ENCODE data around the gene SPSB3. TPM values are rescaled to one million over a fixed set of nuclear protein-coding genes. Genes with fewer than 3 reads are reported as not detected.

Gene SPSB3
- total and polyA plus RNA-seq, 2 of the 13 experiments (the other 11 are each of a cell fraction or from before 2014, with no cell fraction given), result 13.2 to 21.9 TPM

DNA sequence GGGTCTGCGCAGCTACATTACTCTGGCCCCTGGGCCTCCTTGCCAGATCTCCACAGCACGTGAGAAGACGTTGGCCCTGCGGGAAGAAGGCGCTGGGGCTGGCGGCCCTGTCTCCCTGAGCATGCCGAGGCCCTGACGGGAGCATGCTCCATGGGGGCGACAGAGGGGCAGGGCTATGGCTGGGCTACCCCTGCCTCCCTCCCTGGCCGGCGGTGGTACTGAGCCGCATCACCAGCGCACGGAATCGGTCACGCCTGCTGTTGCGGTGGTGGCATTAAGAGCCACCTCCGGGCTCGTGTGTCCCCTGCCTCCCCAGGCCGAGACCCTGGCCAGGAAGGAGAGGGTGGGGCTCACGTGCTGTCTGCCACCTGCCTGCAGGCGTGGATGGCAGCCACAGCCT, 48.2 kb downstream of the SPSB3 start (continued):
- TF ChIP-seq ZNF318 (CRISPR knock-in tag; IDR thresholded peaks at IDR 0.05) (no peak), PRDM15 (CRISPR knock-in tag; IDR thresholded peaks at IDR 0.05) (no peak), DNMT1 (CRISPR knock-in tag; IDR thresholded peaks at IDR 0.05) (no peak), PLRG1 (conservative IDR thresholded peaks at IDR 0.05) (no peak), ZNF251 (CRISPR knock-in tag; IDR thresholded peaks at IDR 0.05) (no peak), SNAPC5 (CRISPR knock-in tag; IDR thresholded peaks at IDR 0.05; ENCODE audit: borderline replicate concordance) (no peak), DPF2 (CRISPR knock-in tag; IDR thresholded peaks at IDR 0.05; ENCODE audit: borderline replicate concordance, low read depth) (no peak), RERE (CRISPR knock-in tag; IDR thresholded peaks at IDR 0.05; ENCODE audit: low read depth) (no peak)
- TF ChIP-seq, protein P1, sequence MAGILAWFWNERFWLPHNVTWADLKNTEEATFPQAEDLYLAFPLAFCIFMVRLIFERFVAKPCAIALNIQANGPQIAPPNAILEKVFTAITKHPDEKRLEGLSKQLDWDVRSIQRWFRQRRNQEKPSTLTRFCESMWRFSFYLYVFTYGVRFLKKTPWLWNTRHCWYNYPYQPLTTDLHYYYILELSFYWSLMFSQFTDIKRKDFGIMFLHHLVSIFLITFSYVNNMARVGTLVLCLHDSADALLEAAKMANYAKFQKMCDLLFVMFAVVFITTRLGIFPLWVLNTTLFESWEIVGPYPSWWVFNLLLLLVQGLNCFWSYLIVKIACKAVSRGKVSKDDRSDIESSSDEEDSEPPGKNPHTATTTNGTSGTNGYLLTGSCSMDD (CRISPR knock-in tag; IDR thresholded peaks at IDR 0.05), result no peak

All from HepG2 (cell line).